ENCODE data around the gene LAMA3. TPM values are rescaled to one million over a fixed set of nuclear protein-coding genes. Genes with fewer than 3 reads are reported as not detected.
A peak's percentile ranks its signal among the peaks of the same experiment; 100 is the strongest.

Gene LAMA3
- total RNA-seq, 1 donor from 2014 or later, result 1.9 TPM

- no peak for TF ChIP-seq CTCF (IDR thresholded peaks at IDR 0.05)
- Mint-ChIP-seq H3K4me3 (ENCODE audit: unreplicated experiment) (no peak overlapping the region), H3K27ac (ENCODE audit: unreplicated experiment) (no peak overlapping the region), H3K27me3 (ENCODE audit: low read depth) (no peaks in the 10 kb centered on the region), H3K9me3 (ENCODE audit: low read depth) (peaks cover 4% of the 10 kb centered on the region), H3K4me1 (ENCODE audit: low read depth) (peaks cover 49% of the 10 kb centered on the region), H3K36me3 (ENCODE audit: low read depth) (no peaks in the 10 kb centered on the region)
- no peak for DNase-seq (ENCODE audit: low spot score)
These were observed 35.4 kb downstream of the LAMA3 start for GRCh38 chr18:23724681-23725080.

GRCh38 chr18:23725351-23725750 is 36.1 kb downstream of the LAMA3 start:
- H3K27ac Mint-ChIP-seq (ENCODE audit: unreplicated experiment), result peak overlapping the region; percentile 36
- TF ChIP-seq CTCF (IDR thresholded peaks at IDR 0.05), result no peak
- no peaks in the 10 kb centered on the region for H3K27me3 Mint-ChIP-seq (ENCODE audit: low read depth)
- H3K4me1 Mint-ChIP-seq (ENCODE audit: low read depth), result peaks cover 45% of the 10 kb centered on the region
- H3K4me3 Mint-ChIP-seq (ENCODE audit: unreplicated experiment), result no peak overlapping the region
- DNase-seq (ENCODE audit: low spot score), result no peak
- H3K9me3 Mint-ChIP-seq (ENCODE audit: low read depth), result no peaks in the 10 kb centered on the region
- H3K36me3 Mint-ChIP-seq (ENCODE audit: low read depth), result no peaks in the 10 kb centered on the region

GRCh38 chr18:23725827-23726661 is 36.8 kb downstream of the LAMA3 start:
- no peak for TF ChIP-seq CTCF (IDR thresholded peaks at IDR 0.05)
- Mint-ChIP-seq H3K4me1 (ENCODE audit: low read depth) (peaks cover 45% of the 10 kb centered on the region), H3K27me3 (ENCODE audit: low read depth) (no peaks in the 10 kb centered on the region), H3K4me3 (ENCODE audit: unreplicated experiment) (no peak overlapping the region), H3K36me3 (ENCODE audit: low read depth) (no peaks in the 10 kb centered on the region), H3K27ac (ENCODE audit: unreplicated experiment) (peak overlapping the region; percentile 71), H3K9me3 (ENCODE audit: low read depth) (no peaks in the 10 kb centered on the region)
- DNase-seq (ENCODE audit: low spot score), result no peak

GRCh38 chr18:23727707-23728493 is 38.6 kb downstream of the LAMA3 start:
- Mint-ChIP-seq H3K36me3 (ENCODE audit: low read depth) (no peaks in the 10 kb centered on the region), H3K4me3 (ENCODE audit: unreplicated experiment) (no peak overlapping the region), H3K27me3 (ENCODE audit: low read depth) (peaks cover 3% of the 10 kb centered on the region), H3K4me1 (ENCODE audit: low read depth) (peaks cover 28% of the 10 kb centered on the region), H3K9me3 (ENCODE audit: low read depth) (no peaks in the 10 kb centered on the region), H3K27ac (ENCODE audit: unreplicated experiment) (no peak overlapping the region)
- TF ChIP-seq CTCF (IDR thresholded peaks at IDR 0.05), result no peak
- DNase-seq (ENCODE audit: low spot score), result no peak

GRCh38 chr18:23730857-23731256 is 41.6 kb downstream of the LAMA3 start:
- Mint-ChIP-seq H3K4me3 (ENCODE audit: unreplicated experiment) (no peak overlapping the region), H3K9me3 (ENCODE audit: low read depth) (no peaks in the 10 kb centered on the region), H3K27ac (ENCODE audit: unreplicated experiment) (no peak overlapping the region), H3K36me3 (ENCODE audit: low read depth) (no peaks in the 10 kb centered on the region), H3K4me1 (ENCODE audit: low read depth) (peaks cover 17% of the 10 kb centered on the region), H3K27me3 (ENCODE audit: low read depth) (peaks cover 3% of the 10 kb centered on the region)
- DNase-seq (ENCODE audit: low spot score), result no peak
- no peak for TF ChIP-seq CTCF (IDR thresholded peaks at IDR 0.05)

All from chondrocyte (in vitro differentiated cells).